ENCODE results near the gene PARD3. TPM values are rescaled to one million over a fixed set of nuclear protein-coding genes. Genes with fewer than 3 reads are reported as not detected.

PARD3 gene
- total RNA-seq, 4 donors from 2014 or later, result 42.6 to 63.6 (median 55.2) TPM

DNA sequence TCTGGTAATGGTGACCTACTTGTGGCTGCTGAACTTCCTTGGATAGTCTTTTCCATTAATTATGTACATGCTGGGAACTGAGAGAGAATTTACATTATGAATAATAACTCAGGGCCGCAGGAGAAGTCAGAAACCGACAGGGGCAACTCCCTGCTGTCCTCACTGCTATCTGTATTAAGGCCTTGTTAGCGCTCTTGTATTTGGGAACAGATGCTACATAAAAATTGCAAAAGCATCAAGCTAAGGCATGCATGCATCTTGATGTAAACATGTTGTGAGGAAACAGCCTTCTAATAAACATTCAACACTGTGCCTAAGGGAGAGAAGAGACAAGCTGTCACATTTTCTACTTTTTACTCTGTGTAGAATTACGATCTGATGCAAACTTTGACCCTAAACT, 158.4 kb downstream of the PARD3 start:
- Histone ChIP-seq H3K4me3 (no peak overlapping the region), H3K27me3 (no peaks in the 10 kb centered on the region), H3K36me3 (no peaks in the 10 kb centered on the region), H3K4me1 (peaks cover 0 to 29% (median 0%) of the 10 kb centered on the region in 4 donors), H3K9me3 (no peaks in the 10 kb centered on the region), H3K27ac (no peak overlapping the region)
- DNase-seq (ENCODE audit: low spot score in 2 of 2), result no peak
- no peak for TF ChIP-seq POLR2A (IDR thresholded peaks at IDR 0.05)
- TF ChIP-seq, protein P1, sequence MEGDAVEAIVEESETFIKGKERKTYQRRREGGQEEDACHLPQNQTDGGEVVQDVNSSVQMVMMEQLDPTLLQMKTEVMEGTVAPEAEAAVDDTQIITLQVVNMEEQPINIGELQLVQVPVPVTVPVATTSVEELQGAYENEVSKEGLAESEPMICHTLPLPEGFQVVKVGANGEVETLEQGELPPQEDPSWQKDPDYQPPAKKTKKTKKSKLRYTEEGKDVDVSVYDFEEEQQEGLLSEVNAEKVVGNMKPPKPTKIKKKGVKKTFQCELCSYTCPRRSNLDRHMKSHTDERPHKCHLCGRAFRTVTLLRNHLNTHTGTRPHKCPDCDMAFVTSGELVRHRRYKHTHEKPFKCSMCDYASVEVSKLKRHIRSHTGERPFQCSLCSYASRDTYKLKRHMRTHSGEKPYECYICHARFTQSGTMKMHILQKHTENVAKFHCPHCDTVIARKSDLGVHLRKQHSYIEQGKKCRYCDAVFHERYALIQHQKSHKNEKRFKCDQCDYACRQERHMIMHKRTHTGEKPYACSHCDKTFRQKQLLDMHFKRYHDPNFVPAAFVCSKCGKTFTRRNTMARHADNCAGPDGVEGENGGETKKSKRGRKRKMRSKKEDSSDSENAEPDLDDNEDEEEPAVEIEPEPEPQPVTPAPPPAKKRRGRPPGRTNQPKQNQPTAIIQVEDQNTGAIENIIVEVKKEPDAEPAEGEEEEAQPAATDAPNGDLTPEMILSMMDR (IDR thresholded peaks at IDR 0.05), result no peak
- WGBS, 2 donors, result 83 to 85% methylated on average over 4 of the region's 4 CpGs

DNA sequence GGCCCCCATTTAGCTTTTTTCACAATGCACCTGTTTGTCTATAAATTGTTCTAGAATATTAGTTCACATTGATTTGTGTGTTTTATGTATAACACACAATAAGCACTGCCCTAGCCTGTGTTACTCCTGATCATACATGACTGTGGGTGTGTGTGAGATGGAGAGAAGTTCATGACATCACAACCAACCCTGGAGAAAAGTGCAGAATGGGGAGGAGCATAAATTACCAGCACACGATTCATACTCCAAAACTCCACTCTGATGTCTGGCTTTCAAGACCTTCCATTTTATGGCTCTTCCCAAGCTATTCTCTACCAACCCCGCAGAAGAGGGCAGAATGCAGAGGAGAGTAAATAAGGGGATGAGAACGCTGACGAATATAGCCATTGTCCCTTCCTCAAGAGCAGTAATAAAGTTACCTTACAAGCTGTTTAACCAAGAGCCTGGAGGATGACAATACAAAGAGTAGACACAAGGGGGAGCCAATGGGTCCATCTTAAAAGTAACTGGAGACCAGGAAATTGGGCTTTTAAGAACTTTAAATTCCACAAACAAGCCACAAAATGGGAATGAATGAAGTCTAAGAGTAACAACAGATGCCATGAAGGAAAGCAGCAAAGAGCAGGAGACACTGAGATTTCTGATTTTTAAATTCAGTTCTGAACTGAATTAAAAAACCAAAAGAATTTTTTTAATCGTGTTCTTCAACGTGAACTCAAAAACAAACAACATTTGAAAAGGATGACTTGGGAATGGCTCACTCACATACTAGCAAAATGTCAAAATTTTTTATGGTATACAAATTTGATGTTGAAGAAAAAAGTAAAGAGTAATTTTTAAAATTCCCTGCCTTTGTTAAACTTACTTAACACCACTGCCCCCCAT, 159.6 kb downstream of the PARD3 start:
- peak in 1 of 2 donors; percentile 74 for DNase-seq (ENCODE audit: low spot score in 2 of 2)
- TF ChIP-seq EP300 (IDR thresholded peaks at IDR 0.05), result no peak
- TF ChIP-seq, protein P1 (IDR thresholded peaks at IDR 0.05), result peak; percentile 57 to 71 (median 57)
- no peak for TF ChIP-seq POLR2A (IDR thresholded peaks at IDR 0.05)
- no peaks in the 10 kb centered on the region for H3K27me3 ChIP-seq
- 45 to 46% methylated on average over 6 of the region's 6 CpGs for WGBS, 2 donors
- H3K36me3 ChIP-seq, result no peaks in the 10 kb centered on the region
- no peak overlapping the region for H3K4me3 ChIP-seq
- no peaks in the 10 kb centered on the region for H3K9me3 ChIP-seq
- H3K27ac ChIP-seq, result no peak overlapping the region
- H3K4me1 ChIP-seq, result peaks cover 0 to 23% (median 0%) of the 10 kb centered on the region in 4 donors

DNA sequence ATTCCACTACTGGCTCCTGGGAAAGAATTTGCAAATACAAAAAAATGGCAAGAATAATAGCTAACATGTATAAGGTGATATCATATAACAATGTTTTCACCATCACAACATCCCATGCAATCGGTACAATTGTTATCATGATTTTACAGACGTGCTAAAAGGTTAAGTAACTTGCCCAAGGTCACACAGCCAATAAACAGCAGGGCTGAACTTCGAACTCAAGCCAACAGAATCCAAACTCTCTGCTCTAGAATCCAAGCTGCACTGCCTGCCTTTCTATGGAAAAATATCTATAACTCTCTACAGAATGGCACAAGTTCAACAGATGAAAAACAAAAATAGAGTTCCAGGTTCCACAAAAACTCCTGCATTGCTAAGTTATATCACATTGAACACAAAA, 160.9 kb downstream of the PARD3 start:
- WGBS, 2 donors, result 67 to 75% methylated on average over 3 of the region's 3 CpGs
- no peak for DNase-seq (ENCODE audit: low spot score in 2 of 2)
- Histone ChIP-seq H3K36me3 (no peaks in the 10 kb centered on the region), H3K27me3 (no peaks in the 10 kb centered on the region), H3K4me3 (no peak overlapping the region), H3K27ac (no peak overlapping the region), H3K9me3 (no peaks in the 10 kb centered on the region), H3K4me1 (peaks cover 0 to 19% (median 0%) of the 10 kb centered on the region in 4 donors)
- TF ChIP-seq, protein P1 (IDR thresholded peaks at IDR 0.05), result no peak
- TF ChIP-seq EP300 (IDR thresholded peaks at IDR 0.05), result no peak

DNA sequence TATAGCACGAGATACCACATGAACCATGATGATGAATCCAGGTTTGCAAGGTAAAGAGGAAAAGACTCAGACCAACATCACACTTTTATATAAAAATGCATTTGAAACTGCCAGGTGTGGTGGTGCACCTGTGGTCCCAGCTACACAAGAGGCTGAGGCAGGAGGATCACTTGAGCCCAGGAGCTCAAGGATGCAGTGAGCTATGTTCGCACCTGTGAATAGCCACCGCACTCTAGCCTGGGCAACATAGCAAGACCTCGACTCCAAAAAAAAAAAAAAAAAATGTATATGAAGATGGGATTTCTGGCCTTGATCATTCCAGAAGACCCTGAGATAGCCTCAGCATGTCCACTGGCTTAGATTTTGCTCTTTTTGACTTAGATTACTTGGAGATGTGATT, 161.6 kb downstream of the PARD3 start:
- no peak overlapping the region for H3K4me3 ChIP-seq
- no peak overlapping the region for H3K27ac ChIP-seq
- no peaks in the 10 kb centered on the region for H3K27me3 ChIP-seq
- H3K36me3 ChIP-seq, result no peaks in the 10 kb centered on the region
- H3K4me1 ChIP-seq, result peaks cover 0 to 19% (median 0%) of the 10 kb centered on the region in 4 donors
- WGBS, 2 donors, result 95 to 96% methylated on average over 4 of the region's 4 CpGs
- TF ChIP-seq, protein P1 (IDR thresholded peaks at IDR 0.05), result no peak
- no peak for TF ChIP-seq POLR2A (IDR thresholded peaks at IDR 0.05)
- TF ChIP-seq EP300 (IDR thresholded peaks at IDR 0.05), result no peak
- H3K9me3 ChIP-seq, result no peaks in the 10 kb centered on the region
- DNase-seq (ENCODE audit: low spot score in 2 of 2), result no peak

DNA sequence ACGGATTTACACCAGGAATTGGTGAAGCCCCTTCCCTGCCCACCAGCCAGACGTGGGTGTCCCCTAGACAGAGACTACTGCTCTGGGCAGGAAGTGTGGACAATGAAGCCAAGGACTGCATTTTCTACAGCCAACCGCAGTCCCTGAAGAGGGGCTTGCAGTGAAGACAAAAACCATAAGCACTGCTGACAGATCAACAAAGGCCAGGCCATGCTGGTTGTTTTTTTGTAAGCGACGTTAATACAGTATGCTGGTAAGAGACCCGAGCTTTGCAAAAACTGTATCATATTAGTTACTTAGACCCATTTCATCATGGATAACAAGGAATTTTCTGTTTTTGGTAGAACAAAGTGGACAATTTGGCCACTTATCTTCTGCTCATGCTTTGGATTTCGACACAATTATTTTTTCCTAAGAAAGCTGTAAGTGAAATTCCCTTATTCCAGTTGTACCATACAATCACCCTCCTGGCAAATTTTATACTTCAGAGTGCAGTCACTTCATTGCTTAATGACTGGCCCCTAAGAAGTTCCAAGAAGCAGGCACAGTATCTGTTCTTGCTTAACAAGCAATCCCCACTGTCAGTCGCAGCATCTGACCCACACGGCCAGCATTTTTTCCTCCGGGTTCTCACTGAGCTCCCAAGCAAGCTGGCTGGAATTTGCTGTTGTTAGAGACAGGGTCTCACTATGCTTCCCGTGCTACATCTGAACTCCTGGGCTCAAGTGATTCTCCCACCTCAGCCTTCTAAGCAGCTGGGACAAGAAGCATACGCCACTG, 163.5 kb downstream of the PARD3 start:
- H3K27me3 ChIP-seq, result no peaks in the 10 kb centered on the region
- H3K27ac ChIP-seq, result no peak overlapping the region
- no peaks in the 10 kb centered on the region for H3K9me3 ChIP-seq
- H3K36me3 ChIP-seq, result no peaks in the 10 kb centered on the region
- 56 to 57% methylated on average over 12 of the region's 12 CpGs for WGBS, 2 donors
- TF ChIP-seq EP300 (IDR thresholded peaks at IDR 0.05), result peak in 1 of 2 donors; percentile 11
- TF ChIP-seq, protein P1 (IDR thresholded peaks at IDR 0.05), result no peak
- no peak for DNase-seq (ENCODE audit: low spot score in 2 of 2)
- no peak overlapping the region for H3K4me3 ChIP-seq
- peaks cover 0 to 22% (median 0%) of the 10 kb centered on the region in 4 donors for H3K4me1 ChIP-seq
